Cardiac ventricle fibroblast (primary cell): ENCODE measurements around the gene TUBGCP6. TPM values are rescaled to one million over a fixed set of nuclear protein-coding genes. Genes with fewer than 3 reads are reported as not detected.

Experiments used
- total RNA-seq: library from RNA; depleted of rRNA; stranded (reverse); fragments of >200 nt; gene quantifications from 2 replicates; pipeline ENCODE4 v1.2.3, GENCODE V29; 2015

TUBGCP6 gene
- total RNA-seq, result 16.3 and 17.3 TPM in 2 replicates

GRCh38 chr22:50244420-50245213 lies at the start of gene TUBGCP6:
Gene TUBGCP6 (minus strand): TSS chr22:50245023. CDS start chr22:50244459, 564 bp downstream.

GRCh38 chr22:50269970-50270665 lies 25.3 kb upstream of the TUBGCP6 start, which contains the start of gene MAPK11:
Gene MAPK11 (minus strand): TSS chr22:50270380. CDS start chr22:50270292, 88 bp downstream.

GRCh38 chr22:50261615-50262459 lies 17.0 kb upstream of the TUBGCP6 start, which contains the start of gene MAPK12:
Gene MAPK12 (minus strand): TSS chr22:50261683. CDS start chr22:50261509, 174 bp downstream.

GRCh38 chr22:50250555-50251476 lies 6.0 kb upstream of the TUBGCP6 start, which contains the start of gene HDAC10:
Gene HDAC10 (minus strand): TSS chr22:50251265. CDS start chr22:50251032, 233 bp downstream.

GRCh38 chr22:50200461-50201190 lies 44.2 kb downstream of the TUBGCP6 start, which contains the start of gene SELENOO:
Gene SELENOO (plus strand): TSS chr22:50201011. CDS start chr22:50201037, 26 bp downstream.

GRCh38 chr22:50185375-50186087 lies 59.3 kb downstream of the TUBGCP6 start, which contains the start of gene TRABD:
Gene TRABD (plus strand): TSS chr22:50185913. CDS start chr22:50193061, 7,148 bp downstream.

GRCh38 chr22:50170453-50171318 lies 74.1 kb downstream of the TUBGCP6 start, which contains the start of gene PANX2:
Gene PANX2 (plus strand): TSS chr22:50170731. CDS start chr22:50170731, 0 bp downstream.

Other genes starting within 250 kb of the TUBGCP6 start
- gene IL17REL, start 232.3 kb downstream of the TUBGCP6 start, total RNA-seq, result not detected in 2 replicates
- gene TTLL8, start 186.7 kb downstream of the TUBGCP6 start, total RNA-seq, result not detected in 2 replicates
- 0.54 and 0.87 TPM in 2 replicates for gene MLC1, start 159.6 kb downstream of the TUBGCP6 start, total RNA-seq
- 0.39 and 0.56 TPM in 2 replicates for gene MOV10L1, start 155.0 kb downstream of the TUBGCP6 start, total RNA-seq
- gene PANX2, start 74.3 kb downstream of the TUBGCP6 start, total RNA-seq, result 2.6 and 2.7 TPM in 2 replicates
- gene TRABD, start 59.1 kb downstream of the TUBGCP6 start, total RNA-seq, result 19.4 and 22.1 TPM in 2 replicates
- 18.1 and 21.4 TPM in 2 replicates for gene SELENOO, start 44.0 kb downstream of the TUBGCP6 start, total RNA-seq
- 29.0 and 29.2 TPM in 2 replicates for gene HDAC10, start 6.2 kb upstream of the TUBGCP6 start, total RNA-seq
- gene MAPK12, start 16.7 kb upstream of the TUBGCP6 start, total RNA-seq, result 24.5 and 31.3 TPM in 2 replicates
- 8.3 and 12.4 TPM in 2 replicates for gene MAPK11, start 25.4 kb upstream of the TUBGCP6 start, total RNA-seq
- 211 and 212 TPM in 2 replicates for gene PLXNB2, start 62.6 kb upstream of the TUBGCP6 start, total RNA-seq
- gene DENND6B, start 82.0 kb upstream of the TUBGCP6 start, total RNA-seq, result 1.1 and 1.4 TPM in 2 replicates
- gene PPP6R2, start 98.3 kb upstream of the TUBGCP6 start, total RNA-seq, result 31.6 and 39.3 TPM in 2 replicates
- gene SBF1, start 230.0 kb upstream of the TUBGCP6 start, total RNA-seq, result 40.4 and 54.6 TPM in 2 replicates
- gene ADM2, start 236.5 kb upstream of the TUBGCP6 start, total RNA-seq, result 2.0 and 9.4 TPM in 2 replicates
- gene MIOX, start 241.8 kb upstream of the TUBGCP6 start, total RNA-seq, result not detected in 2 replicates